Naive B cell (primary cell): ENCODE measurements around the gene RAVER2. TPM values are rescaled to one million over a fixed set of nuclear protein-coding genes. Genes with fewer than 3 reads are reported as not detected.
"Not testable (repeated sequence)": the region's sequence is repeated elsewhere in the genome, so short reads cannot be mapped to it uniquely, and the experiment has no call there.

ENCODE experiments used
- ATAC-seq, 2 donors: fragments of 150-1000 bp; cut with Tn5 transposase; 2 replicates each; pipeline ENCODE4 v1.10.0; 2021; ENCODE audit warnings: low read depth in 2 of 2, mild to moderate bottlenecking in 2 of 2, moderate library complexity in 2 of 2
- DNase-seq: peaks from one replicate; pipeline ENCODE4 v3.0.0; 2022
- H3K27ac Mint-ChIP-seq, 6 donors: one replicate each; pipeline ENCODE4 v1.8.0; 2020 to 2022; ENCODE audit warnings: mild to moderate bottlenecking in 6 of 6, mixed read lengths in 6 of 6, moderate library complexity in 5 of 6, inconsistent platforms in 2 of 6
- H3K27me3 Mint-ChIP-seq, 3 donors: one replicate each; pipeline ENCODE4 v1.8.0; 2021 to 2022; ENCODE audit warnings: mixed read lengths in 3 of 3, mild to moderate bottlenecking in 1 of 3
- H3K36me3 Mint-ChIP-seq, 2 donors: one replicate each; pipeline ENCODE4 v1.8.0; 2020 to 2022; ENCODE audit warnings: mixed read lengths in 2 of 2, inconsistent platforms in 1 of 2, mild to moderate bottlenecking in 1 of 2
- H3K4me1 Mint-ChIP-seq, 3 donors: one replicate each; pipeline ENCODE4 v1.8.0; 2020 to 2022; ENCODE audit warnings: mixed read lengths in 3 of 3, inconsistent platforms in 1 of 3, mild to moderate bottlenecking in 1 of 3, moderate library complexity in 1 of 3
- H3K4me3 Mint-ChIP-seq, 8 donors: one replicate each; pipeline ENCODE4 v1.8.0; 2020 to 2022; ENCODE audit warnings: mild to moderate bottlenecking in 8 of 8, mixed read lengths in 8 of 8, moderate library complexity in 8 of 8, inconsistent platforms in 2 of 8
- H3K9me3 Mint-ChIP-seq, 7 donors: one replicate each; pipeline ENCODE4 v1.8.0; 2020 to 2022; ENCODE audit warnings: mixed read lengths in 7 of 7, mild to moderate bottlenecking in 5 of 7, inconsistent platforms in 2 of 7, moderate library complexity in 1 of 7
- polyA plus RNA-seq, 6 donors: library from polyadenylated mRNA; unstranded; fragments of 300-500 nt; fragmentation: Illumina TruSeq; gene quantifications; one replicate each; pipeline ENCODE4 v1.2.3, GENCODE V29; 2021; ENCODE audit warnings: low read depth in 6 of 6

Gene RAVER2
- polyA plus RNA-seq, 6 donors from 2014 or later = 0.74 to 1.1 (median 0.94) TPM; not detected in 1

DNA sequence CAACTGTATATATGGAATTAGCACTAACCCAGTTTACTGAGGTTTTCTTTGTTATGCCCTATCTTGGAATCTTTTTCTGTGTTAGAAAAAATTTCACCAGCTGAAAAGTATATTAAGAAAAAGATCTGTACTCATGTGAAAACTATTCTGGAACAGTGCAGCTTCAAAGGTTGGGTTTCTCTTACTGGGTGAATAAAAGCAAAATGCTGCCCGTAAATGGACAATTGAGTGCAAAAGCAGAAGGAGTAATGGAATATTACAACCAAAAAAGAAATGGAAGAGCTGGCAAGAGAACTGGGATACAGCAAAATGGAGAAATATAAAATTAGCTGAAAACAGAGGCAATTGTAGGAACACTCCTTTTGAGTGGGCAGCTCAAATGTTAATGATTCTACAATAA, 17.0 kb upstream of the RAVER2 start:
- no peaks in the 10 kb centered on the region for H3K4me1 Mint-ChIP-seq
- no peaks in the 10 kb centered on the region for H3K36me3 Mint-ChIP-seq
- H3K9me3 Mint-ChIP-seq = peaks cover 0 to 2% (median 0%) of the 10 kb centered on the region in 7 donors
- ATAC-seq (no peak), DNase-seq (no peak)
- peaks cover 12 to 26% (median 26%) of the 10 kb centered on the region in 3 donors for H3K27me3 Mint-ChIP-seq
- H3K27ac Mint-ChIP-seq = no peak overlapping the region
- no peak overlapping the region for H3K4me3 Mint-ChIP-seq

GRCh38 chr1:64733581-64734286, 11.1 kb upstream of the RAVER2 start:
- Mint-ChIP-seq H3K9me3 (peaks cover 0 to 5% (median 0%) of the 10 kb centered on the region in 7 donors), H3K27me3 (peaks cover 0 to 5% (median 5%) of the 10 kb centered on the region in 3 donors), H3K27ac (no peak overlapping the region), H3K4me1 (no peaks in the 10 kb centered on the region), H3K36me3 (peaks cover 0 to 8% of the 10 kb centered on the region in 2 donors), H3K4me3 (no peak overlapping the region)
- ATAC-seq = no peak
- no peak for DNase-seq

GRCh38 chr1:64734287-64734652, 10.6 kb upstream of the RAVER2 start:
- no peak for ATAC-seq
- H3K4me1 Mint-ChIP-seq = no peaks in the 10 kb centered on the region
- H3K9me3 Mint-ChIP-seq = peaks cover 0 to 5% (median 0%) of the 10 kb centered on the region in 7 donors

DNA sequence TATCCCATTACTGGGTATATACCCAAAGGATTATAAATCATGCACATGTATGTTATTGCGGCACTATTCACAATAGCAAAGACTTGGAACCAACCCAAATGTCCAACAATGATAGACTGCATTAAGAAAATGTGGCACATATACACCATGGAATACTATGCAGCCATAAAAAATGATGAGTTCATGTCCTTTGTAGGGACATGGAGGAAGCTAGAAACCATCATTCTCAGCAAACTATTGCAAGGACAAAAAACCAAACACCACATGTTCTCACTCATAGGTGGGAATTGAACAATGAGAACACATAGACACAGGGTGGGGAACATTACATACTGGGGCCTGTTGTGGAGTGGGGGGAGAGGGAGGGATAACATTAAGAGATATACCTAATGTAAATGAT, 4.2 kb upstream of the RAVER2 start:
- H3K27me3 Mint-ChIP-seq, DNase-seq, H3K27ac Mint-ChIP-seq, H3K36me3 Mint-ChIP-seq, ATAC-seq, H3K9me3 Mint-ChIP-seq, H3K4me3 Mint-ChIP-seq: not testable (repeated sequence)
- H3K4me1 Mint-ChIP-seq = peaks cover 10 to 17% (median 11%) of the 10 kb centered on the region in 3 donors

More at GRCh38 chr1:64734287-64734652, 10.6 kb upstream of the RAVER2 start:
- Mint-ChIP-seq H3K27ac (peak overlapping the region in 1 of 6 donors; percentile 16), H3K27me3 (peaks cover 0 to 5% (median 5%) of the 10 kb centered on the region in 3 donors), H3K4me3 (peak overlapping the region in 1 of 8 donors; percentile 22), H3K36me3 (peaks cover 0 to 8% of the 10 kb centered on the region in 2 donors)
- no peak for DNase-seq

DNA sequence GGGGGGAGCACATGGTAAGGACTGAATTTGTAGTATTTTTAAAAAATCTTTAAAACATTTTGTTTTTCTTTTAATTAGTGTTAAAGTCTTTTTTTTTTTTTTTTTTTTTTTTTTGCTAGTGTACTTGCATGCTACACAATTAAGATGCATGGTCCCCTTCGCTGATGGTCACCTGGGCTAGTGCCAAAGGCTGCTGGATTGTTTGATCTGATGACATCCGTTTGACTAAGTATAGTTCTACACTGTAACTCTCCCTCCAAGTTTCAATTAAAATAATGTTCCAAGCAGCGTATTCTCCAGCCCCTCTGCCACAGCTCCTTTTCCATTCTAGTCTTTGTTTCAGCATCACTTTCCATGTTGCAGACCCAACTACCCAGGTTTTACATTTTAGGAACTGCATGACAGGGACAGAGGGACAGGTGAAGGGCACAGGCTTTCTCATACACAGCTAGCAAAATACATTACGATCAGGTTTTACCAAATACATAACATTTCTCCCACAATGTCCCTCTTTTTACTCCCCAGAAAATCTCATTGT, 852 bp upstream of the RAVER2 start:
- no peak for ATAC-seq
- Mint-ChIP-seq H3K4me1 (peaks cover 17 to 24% (median 21%) of the 10 kb centered on the region in 3 donors), H3K27ac (peak overlapping the region in 5 of 6 donors; percentile 22 to 73 (median 31)), H3K4me3 (peak overlapping the region; percentile 82 to 91 (median 87)), H3K36me3 (no peaks in the 10 kb centered on the region), H3K27me3 (peaks cover 0 to 4% (median 0%) of the 10 kb centered on the region in 3 donors), H3K9me3 (no peaks in the 10 kb centered on the region)
- no peak for DNase-seq

DNA sequence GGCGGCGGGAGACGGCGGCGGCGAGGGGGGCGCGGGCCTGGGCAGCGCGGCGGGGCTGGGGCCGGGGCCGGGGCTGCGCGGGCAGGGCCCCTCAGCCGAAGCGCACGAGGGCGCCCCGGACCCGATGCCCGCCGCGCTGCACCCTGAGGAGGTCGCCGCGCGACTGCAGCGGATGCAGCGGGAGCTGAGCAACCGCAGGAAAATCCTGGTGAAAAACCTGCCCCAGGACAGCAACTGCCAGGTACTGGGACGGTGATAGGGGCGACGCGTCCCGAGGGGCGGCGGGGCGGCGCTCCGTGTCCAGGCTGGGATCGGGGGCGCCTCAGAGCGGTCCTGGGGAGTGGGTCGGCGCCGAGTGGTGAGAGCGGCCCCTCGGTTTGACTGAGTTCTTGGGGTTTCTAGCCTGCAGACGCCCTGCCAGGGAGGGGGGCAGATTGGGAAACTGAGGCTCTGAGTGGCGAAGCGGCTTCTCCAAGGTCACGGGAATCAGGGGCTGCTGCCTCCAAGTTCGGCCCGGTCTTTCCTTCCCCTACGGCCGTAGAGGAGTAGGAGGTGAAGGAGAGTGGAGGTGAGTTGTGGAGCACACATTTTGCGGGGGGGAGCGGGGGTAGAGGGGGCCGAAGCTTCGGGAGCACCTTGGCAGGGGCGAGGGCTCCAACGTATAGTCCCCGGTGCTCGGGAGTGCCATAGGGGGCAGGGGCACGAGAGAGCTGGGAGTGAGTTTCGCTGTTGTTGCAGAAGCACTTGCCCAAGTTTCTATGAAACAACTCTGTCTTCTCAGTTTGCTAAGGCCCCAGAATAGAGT, 508 bp downstream of the RAVER2 start:
- DNase-seq = no peak
- no peaks in the 10 kb centered on the region for H3K9me3 Mint-ChIP-seq
- peaks cover 17 to 24% (median 21%) of the 10 kb centered on the region in 3 donors for H3K4me1 Mint-ChIP-seq
- H3K36me3 Mint-ChIP-seq = no peaks in the 10 kb centered on the region
- peak; percentile 24 to 30 for ATAC-seq
- peak overlapping the region; percentile 81 to 97 (median 92) for H3K4me3 Mint-ChIP-seq
- no peaks in the 10 kb centered on the region for H3K27me3 Mint-ChIP-seq
- H3K27ac Mint-ChIP-seq = peak overlapping the region in 2 of 6 donors; percentile 47 to 87

DNA sequence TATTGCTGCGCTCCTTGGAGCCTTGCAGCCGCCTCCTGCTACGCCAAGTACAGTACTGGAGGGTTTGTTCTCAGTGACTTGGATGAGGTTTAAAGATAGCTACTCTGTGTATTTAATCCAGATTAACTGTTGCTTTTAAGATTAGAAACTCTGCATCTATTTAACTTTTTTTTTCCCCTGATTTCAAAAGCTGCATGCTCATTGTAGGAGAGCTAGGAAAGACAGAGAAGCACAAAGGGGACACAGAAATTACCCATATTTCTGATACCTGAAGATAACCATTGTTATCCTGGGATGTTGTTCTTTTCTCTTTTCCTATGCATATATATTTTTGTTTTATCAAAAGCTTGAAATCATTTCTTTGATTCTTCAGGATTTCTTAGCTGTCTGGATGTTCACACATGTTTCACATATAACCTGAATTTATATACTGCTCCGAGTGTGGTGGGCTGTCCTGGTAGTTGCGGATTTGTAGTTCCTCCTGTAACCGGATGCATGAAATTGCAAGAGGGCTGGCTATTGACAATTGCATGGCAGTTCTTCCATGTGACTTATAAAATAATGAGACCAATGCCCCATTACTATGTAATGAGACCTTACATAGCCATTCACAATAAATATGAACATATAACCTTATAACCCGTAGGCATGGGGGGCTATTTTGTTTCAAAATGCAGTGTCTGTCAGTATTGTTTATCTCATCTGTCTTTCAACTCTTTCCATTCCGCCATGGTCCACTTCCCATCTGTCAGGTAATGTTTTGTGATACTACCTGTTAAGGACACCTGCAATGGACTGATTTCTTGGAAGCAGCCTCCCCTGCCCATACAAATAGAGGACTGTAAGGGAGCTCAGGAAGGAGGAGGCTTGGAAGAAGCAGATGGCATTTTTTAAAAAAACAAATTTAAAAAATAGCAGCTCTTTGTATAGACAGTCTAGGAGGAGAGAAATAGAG, 1.4 kb downstream of the RAVER2 start:
- Mint-ChIP-seq H3K4me3 (peak overlapping the region; percentile 81 to 97 (median 92)), H3K9me3 (no peaks in the 10 kb centered on the region), H3K27me3 (no peaks in the 10 kb centered on the region), H3K27ac (peak overlapping the region in 4 of 6 donors; percentile 7 to 87 (median 50)), H3K36me3 (no peaks in the 10 kb centered on the region), H3K4me1 (peaks cover 17 to 24% (median 21%) of the 10 kb centered on the region in 3 donors)
- DNase-seq (no peak), ATAC-seq (peak in 1 of 2 donors; percentile 24)

- peaks cover 0 to 9% (median 0%) of the 10 kb centered on the region in 3 donors for H3K27me3 Mint-ChIP-seq
- no peaks in the 10 kb centered on the region for H3K36me3 Mint-ChIP-seq
- peaks cover 17 to 24% (median 21%) of the 10 kb centered on the region in 3 donors for H3K4me1 Mint-ChIP-seq
- DNase-seq (no peak), ATAC-seq (no peak)
- peak overlapping the region in 1 of 8 donors; percentile 25 for H3K4me3 Mint-ChIP-seq
- no peaks in the 10 kb centered on the region for H3K9me3 Mint-ChIP-seq
- peak overlapping the region in 1 of 6 donors; percentile 4 for H3K27ac Mint-ChIP-seq
Measured at GRCh38 chr1:64748222-64748621, 3.3 kb downstream of the RAVER2 start.

GRCh38 chr1:64748706-64749105, 3.8 kb downstream of the RAVER2 start:
- no peak overlapping the region for H3K4me3 Mint-ChIP-seq
- no peak for ATAC-seq
- H3K36me3 Mint-ChIP-seq = no peaks in the 10 kb centered on the region
- H3K4me1 Mint-ChIP-seq = peaks cover 17 to 20% (median 18%) of the 10 kb centered on the region in 3 donors
- no peaks in the 10 kb centered on the region for H3K9me3 Mint-ChIP-seq
- H3K27ac Mint-ChIP-seq = no peak overlapping the region
- no peak for DNase-seq
- H3K27me3 Mint-ChIP-seq = peaks cover 0 to 9% (median 0%) of the 10 kb centered on the region in 3 donors

GRCh38 chr1:64750092-64750491, 5.2 kb downstream of the RAVER2 start:
- Mint-ChIP-seq H3K4me1 (peaks cover 10 to 13% (median 11%) of the 10 kb centered on the region in 3 donors), H3K4me3 (no peak overlapping the region)
- DNase-seq = no peak

DNA sequence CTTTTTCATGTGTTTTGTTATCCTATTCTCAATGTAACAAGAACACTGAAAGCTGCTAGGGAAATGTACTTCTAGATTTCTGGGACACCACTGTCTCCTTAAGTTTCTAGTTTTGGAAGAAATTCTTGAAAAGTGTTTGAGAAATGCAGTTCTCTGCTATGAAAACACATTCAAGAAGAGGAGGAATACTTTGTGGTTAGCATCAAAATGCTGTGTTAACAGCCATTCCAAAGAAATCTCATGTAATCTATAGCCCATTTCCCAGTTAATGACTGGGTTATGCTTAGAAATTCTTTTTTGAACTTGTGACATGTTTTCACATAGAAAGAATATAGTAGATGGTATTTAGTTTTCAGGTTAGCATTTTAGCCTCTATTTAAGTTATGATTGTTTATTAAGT, 6.0 kb downstream of the RAVER2 start:
- no peak for ATAC-seq
- H3K4me3 Mint-ChIP-seq = no peak overlapping the region

More at GRCh38 chr1:64750092-64750491, 5.2 kb downstream of the RAVER2 start:
- H3K9me3 Mint-ChIP-seq = no peaks in the 10 kb centered on the region
- no peaks in the 10 kb centered on the region for H3K36me3 Mint-ChIP-seq
- H3K27ac Mint-ChIP-seq = peak overlapping the region in 1 of 6 donors; percentile 47
- peaks cover 0 to 9% (median 0%) of the 10 kb centered on the region in 3 donors for H3K27me3 Mint-ChIP-seq
- no peak for ATAC-seq

DNA sequence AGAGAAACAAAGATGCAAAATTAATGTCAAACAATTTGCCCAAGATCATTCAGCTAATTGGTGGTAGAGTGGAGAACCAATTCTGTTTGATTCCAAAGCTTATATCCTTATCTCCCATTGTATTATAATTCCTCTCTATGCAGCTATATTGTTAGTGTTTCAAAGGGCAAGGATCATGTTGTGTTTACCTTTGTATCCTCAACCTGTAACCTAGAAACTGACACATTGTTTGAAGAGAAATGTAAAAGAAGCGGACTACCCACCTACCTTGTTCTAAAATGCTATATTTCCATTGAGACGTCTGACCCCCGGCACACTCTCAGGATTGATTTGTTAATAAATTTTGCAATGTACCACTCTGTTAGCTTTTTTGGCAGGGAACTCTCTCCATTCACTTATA, 9.3 kb downstream of the RAVER2 start:
- Mint-ChIP-seq H3K27me3 (peaks cover 0 to 13% (median 0%) of the 10 kb centered on the region in 3 donors), H3K4me3 (no peak overlapping the region), H3K4me1 (no peaks in the 10 kb centered on the region), H3K9me3 (peaks cover 0 to 14% (median 9%) of the 10 kb centered on the region in 7 donors), H3K36me3 (peaks cover 9 to 12% of the 10 kb centered on the region in 2 donors), H3K27ac (no peak overlapping the region)
- ATAC-seq = no peak
- DNase-seq = no peak

More for the DNA sequence above, 6.0 kb downstream of the RAVER2 start:
- Mint-ChIP-seq H3K27me3 (peaks cover 0 to 9% (median 0%) of the 10 kb centered on the region in 3 donors), H3K9me3 (no peaks in the 10 kb centered on the region), H3K4me1 (peaks cover 5 to 8% (median 6%) of the 10 kb centered on the region in 3 donors), H3K27ac (no peak overlapping the region), H3K36me3 (no peaks in the 10 kb centered on the region)
- no peak for DNase-seq
